NCI-H187 treated with DMSO at 0.1 percent for 48 hours (cell line): Measurements from ENCODE around the gene HGF.
"Not testable (repeated sequence)": the region's sequence is repeated elsewhere in the genome, so short reads cannot be mapped to it uniquely, and the experiment has no call there.

Experiments used
- DNase-seq: peaks from one replicate; lab custom pipeline; 2025; lab: John Stamatoyannopoulos, UW

Gene HGF

GRCh38 chr7:81776161-81776560 lies 6.3 kb upstream of the HGF start:
- no peak for DNase-seq

- DNase-seq = no peak
Observed at GRCh38 chr7:81775560-81775959, 5.7 kb upstream of the HGF start.

- DNase-seq = no peak
Observed at GRCh38 chr7:81774551-81774950, 4.7 kb upstream of the HGF start.

GRCh38 chr7:81770728-81771223 lies 929 bp upstream of the HGF start:
- no peak for DNase-seq

DNA sequence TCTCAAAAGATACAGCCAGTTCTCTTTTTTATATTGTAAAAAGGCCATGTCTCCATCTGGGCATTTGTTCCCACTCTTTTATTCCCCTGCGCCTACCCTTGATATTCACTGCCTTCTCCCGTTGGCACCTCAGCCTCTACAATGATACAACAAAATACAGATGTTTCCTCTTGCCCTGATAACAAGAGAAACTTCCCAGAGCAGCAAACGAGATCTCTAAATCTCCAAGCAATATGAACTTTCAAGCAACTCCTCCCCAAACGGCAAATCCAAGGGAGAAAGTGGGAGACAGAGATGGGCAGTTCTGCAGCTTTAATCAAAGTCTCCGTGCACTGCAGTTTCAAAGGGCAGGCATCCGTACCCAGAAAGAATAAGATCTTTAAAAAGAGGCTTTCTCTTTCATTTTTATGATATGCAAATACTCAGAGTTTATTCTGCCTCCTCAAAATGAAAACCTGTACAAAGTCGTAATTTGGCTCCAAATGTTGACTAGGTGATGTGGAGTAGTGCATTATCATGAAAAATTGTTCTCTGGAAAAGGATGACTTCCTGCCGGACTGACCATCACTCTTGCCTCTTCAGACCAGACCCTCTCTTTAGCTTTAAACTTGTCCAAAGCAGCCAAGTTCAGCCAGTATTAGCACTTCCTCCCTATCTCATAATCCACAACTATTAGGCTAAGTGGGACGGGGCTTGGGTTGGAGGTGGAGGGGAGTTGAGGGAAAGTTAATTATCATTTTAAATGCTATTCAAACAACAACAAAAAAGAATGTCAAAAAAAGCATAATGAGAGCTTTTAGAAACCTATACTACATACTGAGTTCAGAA lies 682 bp downstream of the HGF start:
- DNase-seq = no peak

- no peak for DNase-seq
Observed at GRCh38 chr7:81767926-81768325, 1.9 kb downstream of the HGF start.

DNA sequence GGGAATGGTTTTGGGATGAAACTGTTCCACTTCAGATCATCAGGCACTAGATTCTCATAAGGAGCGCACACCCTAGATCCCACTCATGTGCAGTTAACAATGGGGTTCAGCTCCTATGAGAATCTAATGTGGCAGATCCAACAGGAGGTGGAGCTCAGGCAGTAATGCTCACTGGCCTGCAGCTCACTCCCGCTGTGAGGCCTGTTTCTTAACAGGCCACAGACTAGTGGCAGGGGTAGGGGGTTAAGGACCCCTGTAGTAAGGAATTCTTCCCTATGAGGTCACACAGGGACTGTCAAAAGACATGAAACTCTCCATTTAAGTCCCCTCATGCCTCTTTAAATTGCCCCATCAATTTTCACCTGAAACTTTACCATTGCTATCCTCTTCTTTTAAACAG lies 8.0 kb downstream of the HGF start:
- no peak for DNase-seq

GRCh38 chr7:81761031-81761430 lies 8.8 kb downstream of the HGF start:
- no peak for DNase-seq

DNA sequence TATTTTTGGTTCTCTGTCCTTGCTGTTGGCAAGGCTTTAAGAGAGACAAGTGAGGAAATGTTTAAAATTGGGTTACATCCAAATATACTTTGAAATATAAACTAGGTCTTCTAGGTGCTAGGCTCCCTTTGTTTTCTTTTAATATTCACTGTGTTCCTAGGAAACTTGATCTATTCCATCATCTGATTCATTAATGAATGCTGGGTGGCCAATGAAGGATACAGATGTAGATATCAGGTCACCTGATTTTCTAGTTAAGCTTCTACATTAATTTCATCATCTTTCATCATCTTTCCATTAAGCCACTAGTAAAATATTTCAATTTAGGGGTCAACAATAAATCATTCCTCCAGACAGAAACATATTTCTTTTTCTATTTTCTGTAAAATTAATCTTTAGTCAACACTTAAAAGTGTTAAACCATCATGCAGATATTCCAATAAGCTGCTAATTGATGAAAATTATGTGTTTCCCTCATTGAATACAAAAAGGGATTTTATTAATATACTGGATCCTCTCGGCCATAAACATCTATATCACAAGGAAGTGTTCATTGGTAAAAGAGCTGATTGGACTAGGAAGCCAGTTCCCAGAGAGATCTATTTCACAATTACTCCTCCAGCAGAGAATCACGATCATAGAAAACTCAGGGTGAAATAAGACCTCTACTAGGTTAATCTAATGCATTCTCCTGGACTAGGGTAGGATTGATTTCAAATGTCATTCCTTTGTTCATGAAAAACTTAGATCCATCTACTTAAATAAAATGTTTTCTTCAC lies 14.7 kb downstream of the HGF start:
- no peak for DNase-seq

- no peak for DNase-seq
Observed at GRCh38 chr7:81753392-81753791, 16.5 kb downstream of the HGF start.

- no peak for DNase-seq
Observed at GRCh38 chr7:81752318-81752714, 17.5 kb downstream of the HGF start.

DNA sequence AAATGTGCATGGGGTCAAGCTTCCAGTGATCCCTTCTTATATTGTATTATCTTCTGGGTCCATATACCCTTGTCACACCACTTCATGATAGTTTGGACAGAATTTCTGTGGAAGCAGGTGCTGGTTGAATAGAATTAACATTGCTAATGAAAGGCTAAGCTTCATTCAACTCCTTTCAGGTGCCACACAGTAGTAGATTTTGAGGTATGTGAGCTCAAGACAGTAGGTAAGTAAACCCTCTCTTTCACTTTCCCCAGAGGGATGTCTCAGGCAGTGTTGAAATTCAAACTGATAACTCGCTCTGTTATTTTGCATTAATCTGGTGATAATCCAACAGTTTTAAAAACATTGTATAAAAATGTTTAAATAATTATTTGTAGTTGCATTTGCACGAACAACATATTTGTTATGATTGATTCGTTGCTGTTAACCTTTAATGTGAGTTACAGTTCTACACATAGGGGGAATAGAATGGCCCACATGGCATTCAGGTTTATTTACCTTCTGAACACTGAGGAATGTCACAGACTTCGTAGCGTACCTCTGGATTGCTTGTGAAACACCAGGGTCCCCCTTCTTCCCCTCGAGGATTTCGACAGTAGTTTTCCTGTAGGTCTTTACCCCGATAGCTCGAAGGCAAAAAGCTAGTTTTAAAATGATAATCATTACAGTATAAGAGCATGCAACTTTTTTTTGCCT lies 18.1 kb downstream of the HGF start:
- DNase-seq = no peak

DNA sequence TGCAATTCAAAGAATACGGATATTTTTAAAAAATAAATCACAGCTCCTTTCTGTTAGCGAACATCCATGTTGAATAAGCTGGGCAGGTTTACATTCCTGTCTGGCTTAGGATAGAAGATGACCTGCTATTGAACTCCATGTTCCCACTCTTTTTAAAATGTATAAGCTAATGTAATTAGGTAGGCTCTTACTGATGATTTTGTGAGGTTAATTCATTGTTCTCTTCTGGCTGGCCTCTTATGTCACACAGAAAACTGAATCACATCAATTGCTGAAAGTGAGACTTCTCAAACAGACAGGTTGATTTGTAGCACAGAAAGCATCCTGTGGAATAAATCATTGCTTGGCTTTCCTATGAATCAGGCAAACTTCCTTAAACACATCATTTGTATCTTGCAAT lies 24.2 kb downstream of the HGF start:
- no peak for DNase-seq

DNA sequence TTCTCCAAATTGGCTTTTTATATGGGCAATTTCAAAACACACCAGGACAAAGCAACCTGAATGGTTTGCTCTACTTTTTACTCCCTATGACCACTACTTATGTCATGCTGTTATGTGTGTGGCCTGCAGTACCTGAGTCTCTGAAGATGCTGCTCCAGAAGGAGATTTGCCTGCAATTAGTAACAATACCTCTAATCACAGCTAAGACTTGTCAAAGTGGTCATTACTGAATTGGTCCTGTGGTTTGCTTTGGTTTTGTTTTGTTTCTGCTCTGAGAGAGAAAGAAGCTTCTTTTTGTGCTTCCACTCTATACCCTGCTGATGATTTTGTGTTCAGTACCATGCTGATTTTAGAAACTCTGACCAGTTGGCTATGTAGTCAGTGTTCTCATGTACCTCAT lies 25.5 kb downstream of the HGF start:
- no peak for DNase-seq

- no peak for DNase-seq
Observed at GRCh38 chr7:81743665-81744064, 26.2 kb downstream of the HGF start.

- no peak for DNase-seq
Observed at GRCh38 chr7:81743201-81743600, 26.6 kb downstream of the HGF start.

DNA sequence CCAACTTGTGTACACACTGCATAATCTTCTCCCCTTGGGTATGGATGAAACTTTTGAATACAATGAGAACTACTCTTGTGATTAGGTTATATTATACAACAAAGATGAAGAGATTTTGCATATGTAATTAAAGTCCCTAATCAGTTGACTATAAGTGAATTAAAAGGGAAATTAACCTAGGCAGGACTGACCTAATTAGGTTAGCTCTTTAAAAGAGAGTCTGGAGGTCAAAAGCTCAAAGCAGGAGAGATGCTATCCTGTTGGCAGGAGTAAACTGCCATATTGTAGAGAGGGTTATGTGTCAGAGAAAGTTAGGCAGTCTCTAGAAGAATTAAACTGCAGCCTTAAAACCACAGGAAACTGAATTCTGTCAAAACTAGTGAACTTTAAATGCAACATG lies 29.4 kb downstream of the HGF start:
- no peak for DNase-seq

- DNase-seq = no peak
Observed at GRCh38 chr7:81736091-81736490, 33.8 kb downstream of the HGF start.

- no peak for DNase-seq
Observed at GRCh38 chr7:81725812-81726127, 44.1 kb downstream of the HGF start.

DNA sequence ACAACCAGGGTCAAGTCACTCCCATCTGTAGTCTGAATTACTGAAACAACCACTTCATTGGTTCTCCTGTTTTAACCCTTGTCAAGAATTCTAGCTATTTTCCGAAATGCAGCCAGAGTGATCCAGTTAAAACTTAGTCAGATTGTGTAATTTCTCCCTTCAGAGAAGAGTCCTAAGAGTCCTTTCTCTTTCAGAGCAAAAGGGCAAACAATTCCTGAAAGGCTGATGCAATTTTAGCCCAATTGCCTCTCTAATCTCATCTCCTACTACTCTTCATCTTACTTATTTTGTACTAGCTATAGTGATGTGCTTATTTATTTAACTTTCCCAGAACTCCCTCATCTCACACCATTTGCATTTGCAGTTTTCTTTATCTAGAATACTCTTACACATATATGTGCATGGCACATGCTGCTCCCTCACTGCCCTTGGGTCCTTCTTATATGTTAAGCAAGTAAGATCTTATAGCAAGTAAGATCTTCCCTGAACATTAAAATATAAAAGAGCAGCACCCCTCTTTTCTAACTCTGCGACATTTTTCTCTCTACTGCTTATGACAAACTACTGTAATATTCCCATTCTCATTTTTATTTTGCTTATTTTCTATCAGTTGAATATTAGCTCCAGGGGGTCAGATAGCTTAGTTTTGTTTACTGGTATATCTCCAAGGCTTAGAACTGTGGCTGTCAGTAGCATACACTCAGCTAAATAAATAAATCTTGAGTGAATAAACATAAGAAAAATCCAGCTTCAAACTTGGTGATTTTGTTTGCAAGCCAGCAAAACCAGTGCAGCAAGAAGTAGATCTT lies 44.6 kb downstream of the HGF start:
- DNase-seq = no peak

- not testable (repeated sequence) for DNase-seq
Observed at GRCh38 chr7:81722250-81722649, 47.6 kb downstream of the HGF start.

DNA sequence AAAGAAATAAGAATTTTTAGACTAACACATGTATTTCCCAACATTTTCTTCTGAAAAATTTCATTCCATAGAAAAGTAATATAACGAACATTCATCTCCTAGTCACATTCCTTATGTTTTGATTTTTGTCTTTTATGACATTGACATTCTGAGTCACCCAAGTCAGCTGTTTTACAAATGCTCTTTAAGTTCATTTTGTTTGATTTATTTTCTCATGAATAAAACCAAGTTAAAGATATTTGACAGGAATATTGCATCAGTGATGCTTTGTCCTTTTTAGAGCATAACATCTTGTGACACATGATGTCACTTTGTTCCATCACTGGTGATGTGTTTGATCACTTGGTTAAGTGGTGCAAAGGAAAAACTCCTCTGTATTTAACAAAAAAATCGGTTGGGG lies 48.4 kb downstream of the HGF start:
- DNase-seq = no peak
